Measurements from ENCODE around the gene PRKRIP1.

Gene PRKRIP1

GRCh38 chr7:102413611-102414010 is 17.4 kb downstream of the PRKRIP1 start:
- Mint-ChIP-seq H3K36me3 (peaks cover 17% of the 10 kb centered on the region), H3K4me1 (ENCODE audit: low read depth) (peaks cover 49% of the 10 kb centered on the region), H3K27me3 (no peaks in the 10 kb centered on the region), H3K4me3 (no peak overlapping the region), H3K9me3 (ENCODE audit: low read depth) (no peaks in the 10 kb centered on the region), H3K27ac (peak overlapping the region; percentile 58)

- Mint-ChIP-seq H3K36me3 (peaks cover 13% of the 10 kb centered on the region), H3K4me3 (peak overlapping the region; percentile 84), H3K27ac (peak overlapping the region; percentile 99), H3K9me3 (ENCODE audit: low read depth) (no peaks in the 10 kb centered on the region), H3K4me1 (ENCODE audit: low read depth) (peaks cover 63% of the 10 kb centered on the region), H3K27me3 (no peaks in the 10 kb centered on the region)
These were observed 19.6 kb downstream of the PRKRIP1 start for GRCh38 chr7:102415685-102416225.

- H3K27me3 Mint-ChIP-seq = no peaks in the 10 kb centered on the region
- peak overlapping the region; percentile 84 for H3K4me3 Mint-ChIP-seq
- H3K27ac Mint-ChIP-seq = peak overlapping the region; percentile 99
- H3K4me1 Mint-ChIP-seq (ENCODE audit: low read depth) = peaks cover 69% of the 10 kb centered on the region
- no peaks in the 10 kb centered on the region for H3K9me3 Mint-ChIP-seq (ENCODE audit: low read depth)
- peaks cover 16% of the 10 kb centered on the region for H3K36me3 Mint-ChIP-seq
These were observed 20.2 kb downstream of the PRKRIP1 start for GRCh38 chr7:102416406-102416805.

GRCh38 chr7:102417105-102417504 is 20.9 kb downstream of the PRKRIP1 start:
- peaks cover 16% of the 10 kb centered on the region for H3K36me3 Mint-ChIP-seq
- H3K27me3 Mint-ChIP-seq = no peaks in the 10 kb centered on the region
- no peaks in the 10 kb centered on the region for H3K9me3 Mint-ChIP-seq (ENCODE audit: low read depth)
- H3K4me3 Mint-ChIP-seq = peak overlapping the region; percentile 70
- H3K27ac Mint-ChIP-seq = peak overlapping the region; percentile 99
- H3K4me1 Mint-ChIP-seq (ENCODE audit: low read depth) = peaks cover 73% of the 10 kb centered on the region

- Mint-ChIP-seq H3K9me3 (ENCODE audit: low read depth) (no peaks in the 10 kb centered on the region), H3K27ac (peak overlapping the region; percentile 56), H3K36me3 (peaks cover 16% of the 10 kb centered on the region), H3K27me3 (no peaks in the 10 kb centered on the region), H3K4me1 (ENCODE audit: low read depth) (peaks cover 73% of the 10 kb centered on the region), H3K4me3 (peak overlapping the region; percentile 36)
These were observed 22.4 kb downstream of the PRKRIP1 start for GRCh38 chr7:102418592-102418991.

- Mint-ChIP-seq H3K4me1 (ENCODE audit: low read depth) (peaks cover 75% of the 10 kb centered on the region), H3K9me3 (ENCODE audit: low read depth) (no peaks in the 10 kb centered on the region), H3K27me3 (no peaks in the 10 kb centered on the region), H3K4me3 (no peak overlapping the region), H3K36me3 (peaks cover 20% of the 10 kb centered on the region), H3K27ac (peak overlapping the region; percentile 22)
These were observed 25.6 kb downstream of the PRKRIP1 start for GRCh38 chr7:102421706-102422240.

- Mint-ChIP-seq H3K36me3 (peaks cover 15% of the 10 kb centered on the region), H3K9me3 (ENCODE audit: low read depth) (no peaks in the 10 kb centered on the region), H3K4me1 (ENCODE audit: low read depth) (peaks cover 77% of the 10 kb centered on the region), H3K27me3 (no peaks in the 10 kb centered on the region), H3K4me3 (peak overlapping the region; percentile 47), H3K27ac (peak overlapping the region; percentile 99)
These were observed 28.0 kb downstream of the PRKRIP1 start for GRCh38 chr7:102424129-102424551.

- peaks cover 80% of the 10 kb centered on the region for H3K4me1 Mint-ChIP-seq (ENCODE audit: low read depth)
- H3K9me3 Mint-ChIP-seq (ENCODE audit: low read depth) = no peaks in the 10 kb centered on the region
- H3K27ac Mint-ChIP-seq = peak overlapping the region; percentile 99
- peaks cover 11% of the 10 kb centered on the region for H3K36me3 Mint-ChIP-seq
- no peaks in the 10 kb centered on the region for H3K27me3 Mint-ChIP-seq
- H3K4me3 Mint-ChIP-seq = peak overlapping the region; percentile 47
These were observed 28.6 kb downstream of the PRKRIP1 start for GRCh38 chr7:102424787-102425218.

GRCh38 chr7:102425639-102426267 is 29.6 kb downstream of the PRKRIP1 start:
- Mint-ChIP-seq H3K36me3 (peaks cover 7% of the 10 kb centered on the region), H3K27ac (peak overlapping the region; percentile 99), H3K9me3 (ENCODE audit: low read depth) (no peaks in the 10 kb centered on the region), H3K4me1 (ENCODE audit: low read depth) (peaks cover 80% of the 10 kb centered on the region), H3K27me3 (no peaks in the 10 kb centered on the region), H3K4me3 (peak overlapping the region; percentile 83)

GRCh38 chr7:102426268-102427018 is 30.3 kb downstream of the PRKRIP1 start:
- Mint-ChIP-seq H3K27me3 (no peaks in the 10 kb centered on the region), H3K9me3 (ENCODE audit: low read depth) (no peaks in the 10 kb centered on the region), H3K4me3 (peak overlapping the region; percentile 83), H3K36me3 (peaks cover 5% of the 10 kb centered on the region), H3K4me1 (ENCODE audit: low read depth) (peaks cover 81% of the 10 kb centered on the region), H3K27ac (peak overlapping the region; percentile 99)

GRCh38 chr7:102427019-102427405 is 30.8 kb downstream of the PRKRIP1 start:
- Mint-ChIP-seq H3K4me1 (ENCODE audit: low read depth) (peaks cover 83% of the 10 kb centered on the region), H3K27me3 (no peaks in the 10 kb centered on the region), H3K27ac (peak overlapping the region; percentile 99), H3K36me3 (peaks cover 5% of the 10 kb centered on the region), H3K4me3 (peak overlapping the region; percentile 83), H3K9me3 (ENCODE audit: low read depth) (no peaks in the 10 kb centered on the region)

- no peaks in the 10 kb centered on the region for H3K27me3 Mint-ChIP-seq
- peak overlapping the region; percentile 54 for H3K4me3 Mint-ChIP-seq
- H3K36me3 Mint-ChIP-seq = peaks cover 5% of the 10 kb centered on the region
These were observed 33.2 kb downstream of the PRKRIP1 start for GRCh38 chr7:102429141-102429899.

GRCh38 chr7:102431617-102432298 is 35.6 kb downstream of the PRKRIP1 start:
- Mint-ChIP-seq H3K27me3 (no peaks in the 10 kb centered on the region), H3K36me3 (no peaks in the 10 kb centered on the region), H3K9me3 (ENCODE audit: low read depth) (no peaks in the 10 kb centered on the region), H3K4me1 (ENCODE audit: low read depth) (peaks cover 72% of the 10 kb centered on the region), H3K27ac (peak overlapping the region; percentile 97), H3K4me3 (peak overlapping the region; percentile 79)

More at GRCh38 chr7:102429141-102429899, 33.2 kb downstream of the PRKRIP1 start:
- H3K4me1 Mint-ChIP-seq (ENCODE audit: low read depth) = peaks cover 83% of the 10 kb centered on the region
- H3K9me3 Mint-ChIP-seq (ENCODE audit: low read depth) = no peaks in the 10 kb centered on the region
- peak overlapping the region; percentile 90 for H3K27ac Mint-ChIP-seq
